ENCODE data around the gene MRPL22. TPM values are rescaled to one million over a fixed set of nuclear protein-coding genes. Genes with fewer than 3 reads are reported as not detected.

MRPL22 gene
- total RNA-seq, 1 experiment from 2014 or later, result 77.2 TPM

- H2BK12ac ChIP-seq (ENCODE audit: insufficient read length, low read depth, low read length), result no peak overlapping the region
- H4K20me1 ChIP-seq (ENCODE audit: control insufficient read depth, insufficient read depth, insufficient read length), result no peaks in the 10 kb centered on the region
- no peak overlapping the region for H3K23ac ChIP-seq (ENCODE audit: insufficient read length, low read depth, low read length)
- H2AFZ ChIP-seq (ENCODE audit: low read length), result no peak overlapping the region
- H2BK5ac ChIP-seq (ENCODE audit: insufficient read length, low read length), result no peak overlapping the region
- H3K79me1 ChIP-seq (ENCODE audit: insufficient read depth, low read depth, low read length, poor library complexity, severe bottlenecking), result no peaks in the 10 kb centered on the region
- H3K27ac ChIP-seq (ENCODE audit: insufficient read length, low read depth, low read length), result no peak overlapping the region
- no peak overlapping the region for H4K91ac ChIP-seq (ENCODE audit: insufficient read length, low read depth, low read length)
- H3K9me3 Mint-ChIP-seq, result peaks cover 4 to 8% of the 10 kb centered on the region in 2 experiments; a peak in 4 of 5 replicates
- H3K27me3 ChIP-seq (ENCODE audit: insufficient read depth, low read length), result no peaks in the 10 kb centered on the region
- DNase-seq, result no peak
- no peak overlapping the region for H3K4me3 Mint-ChIP-seq
- H3K4me1 Mint-ChIP-seq, result peaks cover 0 to 2% of the 10 kb centered on the region in 2 experiments; a peak in 3 of 4 replicates
- no peak overlapping the region for H3K4ac ChIP-seq (ENCODE audit: low read depth, low read length)
- no peak overlapping the region for H2BK15ac ChIP-seq (ENCODE audit: low read depth, low read length)
- H3K36me3 Mint-ChIP-seq (ENCODE audit: insufficient read depth in 1 of 3, low read depth in 3 of 3), result peaks cover 0 to 2% (median 0%) of the 10 kb centered on the region in 3 experiments; a peak in 1 of 7 replicates
- no peak overlapping the region for H2AK5ac ChIP-seq (ENCODE audit: insufficient read length, low read length)
- H3K14ac ChIP-seq (ENCODE audit: insufficient read depth, low read length), result no peak overlapping the region
- WGBS (ENCODE audit: extremely low coverage, insufficient read length, low lambda C conversion rate), result no CpG with 5 or more reads among the region's 5 CpGs
- no peaks in the 10 kb centered on the region for H3K4me1 ChIP-seq (ENCODE audit: insufficient read depth, low read length)
- H2BK20ac ChIP-seq (ENCODE audit: low read depth, low read length, poor library complexity, severe bottlenecking), result no peak overlapping the region
- no peak overlapping the region for H3K18ac ChIP-seq (ENCODE audit: insufficient read length, low read depth, low read length)
- no peaks in the 10 kb centered on the region for H3K79me2 ChIP-seq (ENCODE audit: insufficient read depth, low read length)
- no peak overlapping the region for H3K9ac ChIP-seq (ENCODE audit: extremely low read depth, insufficient read length, low read length)
- peaks cover 3% of the 10 kb centered on the region; the same call in 1 of the 2 replicates for H3K27me3 Mint-ChIP-seq (ENCODE audit: low read depth)
- TF ChIP-seq CTCF (conservative IDR thresholded peaks at IDR 0.05), result no peak
- no peaks in the 10 kb centered on the region for H3K23me2 ChIP-seq (ENCODE audit: insufficient read length, low read depth, low read length, poor library complexity, severe bottlenecking)
- no peak overlapping the region for H4K5ac ChIP-seq (ENCODE audit: insufficient read length, low read depth, low read length)
- no peaks in the 10 kb centered on the region for H3K9me3 ChIP-seq (ENCODE audit: control insufficient read depth, low read depth, low read length)
- H2BK120ac ChIP-seq (ENCODE audit: low read depth, low read length, poor library complexity, severe bottlenecking), result no peak overlapping the region
- H3K4me2 ChIP-seq (ENCODE audit: insufficient read depth, insufficient read length, low read length), result no peak overlapping the region
- H3K27ac Mint-ChIP-seq, result no peak overlapping the region
- H3K56ac ChIP-seq (ENCODE audit: insufficient read length, low read depth, low read length), result no peak overlapping the region
- no peak overlapping the region for H3T11ph ChIP-seq (ENCODE audit: low read length)
- no peak overlapping the region for H4K8ac ChIP-seq (replicated peaks; ENCODE audit: insufficient read length, low read depth, low read length)
Measured at GRCh38 chr5:154999865-155000264, 59.0 kb downstream of the MRPL22 start.
